Gastroesophageal sphincter (tissue), 3 donors: ENCODE data around the gene SORCS1.

Experiments
- POLR2A ChIP-seq, 2 donors: fragments of 450-650 bp; IDR thresholded peaks; one replicate each; pipeline ENCODE4 v1.6.1; 2017; ENCODE audit warnings: antibody characterized with exemption in 2 of 2, mild to moderate bottlenecking in 2 of 2, moderate library complexity in 1 of 2
- TF ChIP-seq, protein P1 (sequence below), 4 experiments: fragments of 200-600 bp in 2 of 4; fragments of 450-650 bp in 2 of 4; sonication (generic) in 1 of 4; IDR thresholded peaks; one replicate each; pipeline ENCODE4 v1.5.1; 2017 to 2019; ENCODE audit warnings: antibody characterized with exemption in 4 of 4, mild to moderate bottlenecking in 2 of 4, moderate library complexity in 2 of 4

DNA sequence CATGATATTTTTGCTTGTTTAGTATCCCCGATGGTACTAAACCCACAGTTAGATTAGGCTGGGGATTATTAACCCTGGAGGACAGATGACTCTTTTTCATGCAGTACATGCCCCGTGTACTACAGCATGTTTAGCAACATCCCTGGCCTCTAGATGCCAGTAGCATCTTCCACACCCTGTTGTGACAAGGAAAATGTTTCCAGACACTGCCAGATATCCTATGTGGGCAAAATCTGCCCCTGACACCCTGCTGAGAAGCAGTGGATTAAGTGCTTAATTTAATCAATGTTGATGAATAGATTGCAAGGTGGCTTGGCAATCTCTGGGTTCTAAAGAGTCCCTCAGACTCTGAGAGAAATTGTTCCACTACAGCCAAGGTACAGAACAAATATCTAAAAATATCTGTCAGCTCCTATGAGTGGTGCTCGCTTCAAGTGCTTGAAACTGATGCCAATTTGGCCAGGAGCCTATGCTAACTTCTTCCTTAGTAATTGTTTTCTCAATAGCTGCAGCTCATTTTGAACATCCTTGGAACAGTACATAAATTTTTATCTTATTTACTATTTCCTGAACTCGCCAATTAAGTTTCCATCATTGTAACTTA lies 247.0 kb downstream of the SORCS1 start:
- no peak for TF ChIP-seq POLR2A (IDR thresholded peaks at IDR 0.05)
- TF ChIP-seq, protein P1, sequence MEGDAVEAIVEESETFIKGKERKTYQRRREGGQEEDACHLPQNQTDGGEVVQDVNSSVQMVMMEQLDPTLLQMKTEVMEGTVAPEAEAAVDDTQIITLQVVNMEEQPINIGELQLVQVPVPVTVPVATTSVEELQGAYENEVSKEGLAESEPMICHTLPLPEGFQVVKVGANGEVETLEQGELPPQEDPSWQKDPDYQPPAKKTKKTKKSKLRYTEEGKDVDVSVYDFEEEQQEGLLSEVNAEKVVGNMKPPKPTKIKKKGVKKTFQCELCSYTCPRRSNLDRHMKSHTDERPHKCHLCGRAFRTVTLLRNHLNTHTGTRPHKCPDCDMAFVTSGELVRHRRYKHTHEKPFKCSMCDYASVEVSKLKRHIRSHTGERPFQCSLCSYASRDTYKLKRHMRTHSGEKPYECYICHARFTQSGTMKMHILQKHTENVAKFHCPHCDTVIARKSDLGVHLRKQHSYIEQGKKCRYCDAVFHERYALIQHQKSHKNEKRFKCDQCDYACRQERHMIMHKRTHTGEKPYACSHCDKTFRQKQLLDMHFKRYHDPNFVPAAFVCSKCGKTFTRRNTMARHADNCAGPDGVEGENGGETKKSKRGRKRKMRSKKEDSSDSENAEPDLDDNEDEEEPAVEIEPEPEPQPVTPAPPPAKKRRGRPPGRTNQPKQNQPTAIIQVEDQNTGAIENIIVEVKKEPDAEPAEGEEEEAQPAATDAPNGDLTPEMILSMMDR (IDR thresholded peaks at IDR 0.05), result no peak
